Peyer's patch (tissue), 4 donors: ENCODE measurements around the gene PLAC8.

Experiments
- CTCF ChIP-seq, 6 experiments: fragments of 450-650 bp in 4 of 6; fragments of 200-600 bp in 2 of 6; sonication (generic) in 1 of 6; IDR thresholded peaks; one replicate each; pipeline ENCODE4 v1.5.1; 2017 to 2019; ENCODE audit warnings: antibody characterized with exemption in 6 of 6, mild to moderate bottlenecking in 3 of 6, moderate library complexity in 1 of 6
- POLR2A ChIP-seq, 2 donors: fragments of 450-650 bp; IDR thresholded peaks; one replicate each; pipeline ENCODE4 v1.5.1; 2017; ENCODE audit warnings: antibody characterized with exemption in 2 of 2, mild to moderate bottlenecking in 2 of 2, moderate library complexity in 2 of 2

- TF ChIP-seq CTCF (IDR thresholded peaks at IDR 0.05): no peak
- TF ChIP-seq POLR2A (IDR thresholded peaks at IDR 0.05): no peak
These were observed 9.5 kb downstream of the PLAC8 start for GRCh38 chr4:83104991-83105390.
